HCT116 (cell line): Measurements from ENCODE around the gene CD28.

ENCODE experiments used
- EZH2 ChIP-seq: fragments of 200-600 bp; sonication (generic); IDR thresholded peaks from 2 replicates; pipeline ENCODE4 v1.6.1; 2017; ENCODE audit warnings: antibody characterized with exemption, mixed run types
- EZH2phosphoT487 ChIP-seq: fragments of 200-600 bp; IDR thresholded peaks from 2 replicates; pipeline ENCODE4 v1.6.1; 2018; ENCODE audit warnings: antibody characterized with exemption, borderline replicate concordance
- POLR2A ChIP-seq: IDR thresholded peaks from 2 replicates; pipeline ENCODE4 v1.7.0; 2011; ENCODE audit warnings: borderline replicate concordance; ENCODE audit not compliant: insufficient read depth, insufficient read length; ENCODE audit errors: extremely low read depth
- POLR2AphosphoS5 ChIP-seq: IDR thresholded peaks from 2 replicates; pipeline ENCODE4 v1.6.1; 2011; ENCODE audit warnings: mild to moderate bottlenecking, low read depth, low read length, moderate library complexity
- RAD21 ChIP-seq: IDR thresholded peaks from 2 replicates; pipeline ENCODE4 v1.6.1; 2012; ENCODE audit warnings: low read depth, mild to moderate bottlenecking
- YY1 ChIP-seq: IDR thresholded peaks from 2 replicates; pipeline ENCODE4 v1.6.1; 2011; ENCODE audit warnings: low read length, low read depth, moderate library complexity, mild to moderate bottlenecking; ENCODE audit not compliant: insufficient replicate concordance; ENCODE audit errors: extremely low read depth
- ZNF274 ChIP-seq: fragments of 200-500 bp; sonication (Bioruptor generic); IDR thresholded peaks from 2 replicates; pipeline ENCODE4 v1.6.1; 2014; ENCODE audit warnings: mild to moderate bottlenecking, low read depth, low read length, inconsistent platforms
- TF ChIP-seq, protein P1 (sequence below), 3 experiments: fragments of 200-600 bp in 1 of 3; sonication (generic) in 1 of 3; IDR thresholded peaks in 2 of 3; conservative IDR thresholded peaks in 1 of 3; 2 replicates each; pipeline ENCODE4 v1.5.1; 2012 to 2017; ENCODE audit warnings: low read depth in 2 of 3, low read length in 2 of 3, antibody characterized with exemption in 1 of 3, borderline replicate concordance in 1 of 3, control low read depth in 1 of 3, mild to moderate bottlenecking in 1 of 3, mixed read lengths in 1 of 3, mixed run types in 1 of 3, moderate library complexity in 1 of 3; ENCODE audit not compliant: insufficient read depth in 1 of 3

DNA sequence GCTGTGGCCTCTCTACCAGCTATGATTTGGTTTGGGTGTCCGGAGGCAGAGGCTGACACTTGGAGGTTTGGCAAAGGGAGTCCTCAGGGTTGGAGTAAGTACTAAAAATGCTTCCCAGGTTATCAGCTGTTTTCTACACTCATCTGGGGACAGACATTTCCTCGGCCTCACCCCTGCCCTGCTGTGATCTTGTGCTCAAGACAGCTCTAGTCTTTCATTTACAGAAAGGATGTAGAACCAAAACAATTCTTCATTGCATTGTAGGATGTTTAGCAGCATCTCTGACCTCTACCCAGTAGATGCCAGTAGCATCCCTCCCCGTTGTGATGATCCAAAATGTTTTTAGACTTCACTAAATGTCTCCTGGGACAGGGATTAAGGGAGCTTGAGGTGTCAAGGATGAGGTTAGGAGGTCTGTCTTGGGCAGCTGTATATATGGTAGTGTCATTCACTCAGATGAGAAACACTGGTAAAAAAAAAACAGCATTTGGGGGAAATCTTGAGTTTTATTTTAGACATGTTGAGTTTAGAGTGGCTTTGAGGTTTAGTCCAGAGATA lies 26.6 kb downstream of the CD28 start:
- TF ChIP-seq ZNF274 (no peak), RAD21 (no peak), EZH2phosphoT487 (no peak), YY1 (no peak), EZH2 (no peak), POLR2A (no peak), POLR2AphosphoS5 (no peak)
- TF ChIP-seq, protein P1, sequence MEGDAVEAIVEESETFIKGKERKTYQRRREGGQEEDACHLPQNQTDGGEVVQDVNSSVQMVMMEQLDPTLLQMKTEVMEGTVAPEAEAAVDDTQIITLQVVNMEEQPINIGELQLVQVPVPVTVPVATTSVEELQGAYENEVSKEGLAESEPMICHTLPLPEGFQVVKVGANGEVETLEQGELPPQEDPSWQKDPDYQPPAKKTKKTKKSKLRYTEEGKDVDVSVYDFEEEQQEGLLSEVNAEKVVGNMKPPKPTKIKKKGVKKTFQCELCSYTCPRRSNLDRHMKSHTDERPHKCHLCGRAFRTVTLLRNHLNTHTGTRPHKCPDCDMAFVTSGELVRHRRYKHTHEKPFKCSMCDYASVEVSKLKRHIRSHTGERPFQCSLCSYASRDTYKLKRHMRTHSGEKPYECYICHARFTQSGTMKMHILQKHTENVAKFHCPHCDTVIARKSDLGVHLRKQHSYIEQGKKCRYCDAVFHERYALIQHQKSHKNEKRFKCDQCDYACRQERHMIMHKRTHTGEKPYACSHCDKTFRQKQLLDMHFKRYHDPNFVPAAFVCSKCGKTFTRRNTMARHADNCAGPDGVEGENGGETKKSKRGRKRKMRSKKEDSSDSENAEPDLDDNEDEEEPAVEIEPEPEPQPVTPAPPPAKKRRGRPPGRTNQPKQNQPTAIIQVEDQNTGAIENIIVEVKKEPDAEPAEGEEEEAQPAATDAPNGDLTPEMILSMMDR (IDR thresholded peaks at IDR 0.05 in 2 of 3, conservative IDR thresholded peaks at IDR 0.05 in 1 of 3; ENCODE audit: borderline replicate concordance in 1 of 3, insufficient read depth in 1 of 3, low read depth in 2 of 3, low read length in 2 of 3), result no peak
